GM12892 (cell line): ENCODE data around the gene FAIM2.

ENCODE experiments used
- DNase-seq: peaks from one replicate; pipeline ENCODE4 v3.0.0; 2011; ENCODE audit not compliant: insufficient read length
- FAIRE-seq: peaks from 2 replicates; lab custom pipeline; 2011; peaks lifted over from hg19 to GRCh38; lab: Jason Lieb, UNC
- POLR2A ChIP-seq: IDR thresholded peaks from 2 replicates; pipeline ENCODE4 v1.6.1; 2011; ENCODE audit warnings: low read depth, low read length, control low read depth
- POLR2AphosphoS5 ChIP-seq: IDR thresholded peaks from 2 replicates; pipeline ENCODE4 v1.6.1; 2011; ENCODE audit warnings: low read depth, low read length, control low read depth
- TAF1 ChIP-seq: IDR thresholded peaks from 2 replicates; pipeline ENCODE4 v1.6.1; 2011; ENCODE audit warnings: low read depth, mild to moderate bottlenecking, control low read depth, low read length, borderline replicate concordance

Gene FAIM2

GRCh38 chr12:49923880-49924556 lies 20.3 kb upstream of the FAIM2 start:
- FAIRE-seq (no peak), DNase-seq (no peak)
- TF ChIP-seq TAF1 (no peak), POLR2AphosphoS5 (no peak), POLR2A (no peak)

GRCh38 chr12:49923035-49923644 lies 19.4 kb upstream of the FAIM2 start:
- FAIRE-seq, result no peak

DNA sequence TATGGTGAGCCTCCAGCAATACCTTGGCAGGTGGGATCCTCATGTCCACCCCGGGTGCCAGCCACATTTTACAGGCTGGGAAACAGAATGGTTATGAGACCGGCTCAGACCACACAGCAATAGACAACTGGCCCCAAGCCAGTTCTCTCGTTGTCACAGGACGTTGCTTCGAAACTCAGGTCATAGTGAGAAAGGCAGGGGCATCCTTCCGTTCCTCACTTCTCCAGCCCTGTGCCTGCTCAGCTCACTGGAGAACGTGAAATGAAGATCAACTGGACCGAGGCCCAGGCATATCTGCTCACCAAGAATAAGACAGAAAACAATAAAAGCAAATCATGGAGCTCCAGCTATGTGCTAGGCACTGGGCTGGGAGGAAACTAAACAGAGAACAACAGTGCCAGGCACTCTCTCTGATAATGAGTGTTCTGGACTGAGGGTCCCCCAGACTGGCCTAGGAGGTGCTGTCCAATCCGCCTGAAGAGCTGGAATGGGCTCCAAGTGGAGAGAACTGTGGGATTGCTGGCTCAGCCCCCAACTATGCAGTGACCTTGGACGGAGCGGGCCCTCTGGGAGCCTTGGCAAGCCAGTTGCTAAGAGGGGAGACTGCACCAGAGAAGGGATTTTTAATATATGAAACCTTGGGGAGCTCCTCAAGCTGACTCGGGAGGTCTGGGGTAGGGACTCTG lies 18.8 kb upstream of the FAIM2 start:
- FAIRE-seq (no peak), DNase-seq (no peak)
- no peak for TF ChIP-seq TAF1
- TF ChIP-seq POLR2A, result no peak
- TF ChIP-seq POLR2AphosphoS5, result no peak

More at GRCh38 chr12:49923035-49923644, 19.4 kb upstream of the FAIM2 start:
- TF ChIP-seq POLR2AphosphoS5 (no peak), TAF1 (no peak), POLR2A (no peak)
- DNase-seq, result no peak

DNA sequence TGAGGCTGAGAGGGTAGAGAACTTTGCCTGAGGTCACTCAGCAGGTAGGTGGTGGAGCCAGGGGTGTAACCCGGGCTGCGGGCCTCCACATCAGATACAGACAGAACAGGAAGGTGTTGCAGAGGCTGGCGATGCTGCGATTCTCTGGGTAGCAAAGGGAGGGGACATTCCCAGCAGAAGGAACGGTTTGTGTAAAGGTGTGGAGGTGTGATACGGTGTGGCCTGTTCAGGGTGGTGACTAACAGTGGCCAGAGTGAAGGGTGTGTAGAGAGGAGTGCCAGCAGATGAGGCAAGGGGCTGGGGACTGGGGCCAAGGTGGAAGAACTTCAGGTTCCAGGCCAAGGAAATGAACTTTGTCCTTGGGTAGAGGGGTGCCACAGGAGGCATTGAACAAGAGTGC lies 18.2 kb upstream of the FAIM2 start:
- DNase-seq (no peak), FAIRE-seq (no peak)
- TF ChIP-seq POLR2A (no peak), POLR2AphosphoS5 (no peak), TAF1 (no peak)

- DNase-seq (no peak), FAIRE-seq (no peak)
- no peak for TF ChIP-seq TAF1
- TF ChIP-seq POLR2AphosphoS5, result no peak
- no peak for TF ChIP-seq POLR2A
Measured at GRCh38 chr12:49921299-49921698, 17.6 kb upstream of the FAIM2 start.

GRCh38 chr12:49920915-49921286 lies 17.2 kb upstream of the FAIM2 start:
- TF ChIP-seq TAF1 (no peak), POLR2AphosphoS5 (no peak), POLR2A (no peak)
- FAIRE-seq (no peak), DNase-seq (no peak)

- DNase-seq (no peak), FAIRE-seq (no peak)
- no peak for TF ChIP-seq TAF1
- TF ChIP-seq POLR2A, result no peak
- TF ChIP-seq POLR2AphosphoS5, result no peak
Measured at GRCh38 chr12:49920241-49920914, 16.7 kb upstream of the FAIM2 start.

DNA sequence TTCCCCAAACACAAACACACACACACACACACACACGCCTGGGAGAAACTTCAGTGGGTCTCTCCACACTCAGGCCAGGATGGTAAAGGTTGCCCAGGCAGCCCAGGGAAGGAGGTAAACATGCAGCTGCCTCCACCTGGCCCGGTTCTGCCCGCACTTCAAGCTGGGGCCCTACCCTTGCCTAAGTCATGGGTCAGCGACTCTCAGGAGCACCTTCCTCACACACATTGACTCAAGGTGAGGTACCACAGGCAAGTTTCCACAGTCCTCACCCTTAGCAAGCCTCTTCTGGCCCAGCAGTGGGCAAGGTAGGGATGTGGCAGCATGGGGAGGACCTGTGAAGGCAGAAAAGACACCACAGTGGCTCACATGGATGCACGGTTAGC lies 14.1 kb upstream of the FAIM2 start:
- FAIRE-seq (no peak), DNase-seq (no peak)
- TF ChIP-seq TAF1, result no peak
- no peak for TF ChIP-seq POLR2A
- no peak for TF ChIP-seq POLR2AphosphoS5

DNA sequence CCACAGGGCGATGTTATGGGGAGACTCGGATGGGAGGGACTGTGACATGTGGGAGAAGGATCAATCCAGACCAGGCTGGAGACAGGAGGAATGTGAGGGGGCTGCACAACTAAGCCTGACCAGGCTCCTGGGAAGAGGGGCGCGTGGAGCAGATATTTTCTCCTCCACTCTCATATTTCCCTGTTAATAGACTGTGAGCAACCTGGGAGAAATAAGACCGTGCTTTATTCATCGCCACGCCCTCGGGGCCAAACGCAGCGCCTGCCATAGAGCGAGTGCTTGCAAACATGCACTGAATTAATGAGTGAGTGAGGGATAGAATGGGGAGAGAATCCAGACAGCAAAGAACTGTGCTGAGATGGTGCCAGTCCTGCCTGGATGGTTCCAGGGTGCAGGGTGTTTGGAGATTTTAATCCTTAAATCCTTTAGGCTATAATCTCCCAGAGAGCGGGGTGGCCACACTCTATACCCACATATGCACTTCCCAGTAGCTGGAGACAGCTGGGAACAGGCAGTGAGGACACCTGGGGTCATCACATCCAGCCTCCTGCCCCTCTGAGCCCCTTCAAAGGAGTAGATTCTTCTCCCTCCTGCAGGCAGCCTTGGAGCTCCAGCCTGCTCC lies 13.6 kb upstream of the FAIM2 start:
- no peak for DNase-seq
- no peak for FAIRE-seq

DNA sequence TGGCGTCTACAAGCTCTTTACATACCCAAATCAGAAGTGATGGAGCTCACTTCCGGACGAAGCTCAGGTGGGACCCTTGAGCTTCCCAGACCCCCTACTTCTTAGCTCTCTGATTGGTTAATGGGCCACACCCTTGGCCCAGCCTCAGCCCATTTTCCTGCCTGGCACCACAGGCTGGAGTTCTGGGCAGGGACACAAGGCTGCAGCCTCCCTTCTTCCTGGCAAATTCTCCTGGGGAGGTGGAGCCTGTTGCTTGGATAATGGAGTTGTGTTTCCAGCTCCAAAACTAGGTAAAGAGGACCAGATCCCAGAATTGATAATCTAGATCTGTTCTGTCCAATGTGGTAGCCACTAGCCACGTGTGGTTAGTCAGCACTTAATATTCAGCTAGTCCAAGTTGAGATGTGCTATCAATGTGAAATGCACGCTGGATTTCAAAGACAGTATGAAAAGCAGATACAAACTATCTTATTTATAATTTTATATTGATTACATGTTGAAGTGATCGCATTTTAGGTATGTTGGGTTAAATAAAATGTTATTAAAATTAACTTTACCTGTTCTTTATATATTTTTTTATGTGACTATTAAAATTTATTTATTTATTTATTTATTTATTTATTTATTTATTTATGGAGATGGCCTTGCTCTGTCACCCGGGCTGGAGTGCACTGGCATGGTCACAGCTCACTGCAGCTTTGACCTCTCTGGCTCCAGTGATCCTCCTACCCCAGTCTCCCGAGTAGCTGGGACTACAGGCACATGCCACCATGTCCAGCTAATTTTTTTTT lies 12.6 kb upstream of the FAIM2 start:
- no peak for TF ChIP-seq POLR2AphosphoS5
- FAIRE-seq (no peak), DNase-seq (no peak)

More for the DNA sequence above, 13.6 kb upstream of the FAIM2 start:
- TF ChIP-seq POLR2A (no peak), TAF1 (no peak)
